Fibroblast of lung (primary cell): ENCODE measurements around the gene ACOD1. TPM values are rescaled to one million over a fixed set of nuclear protein-coding genes. Genes with fewer than 3 reads are reported as not detected.

Source experiments
- DNase-seq, 2 donors: peaks; one replicate each; pipeline versions ENCODE4 v3.0.0 to v3.0.0-alpha.2; 2010; ENCODE audit warnings: low read depth in 2 of 2
- H2AFZ ChIP-seq: 2 replicates; pipeline ENCODE4 v1.5.1; 2012; ENCODE audit warnings: low read length, control low read depth, inconsistent platforms
- H3K27ac ChIP-seq: 2 replicates; pipeline ENCODE4 v1.5.1; 2011; ENCODE audit warnings: low read length, control low read depth; ENCODE audit not compliant: insufficient read depth
- H3K27me3 ChIP-seq: 2 replicates; pipeline ENCODE4 v1.5.1; 2011; ENCODE audit warnings: mild to moderate bottlenecking, low read length; ENCODE audit not compliant: control insufficient read depth, insufficient read depth
- H3K36me3 ChIP-seq: 2 replicates; pipeline ENCODE4 v1.5.1; 2011; ENCODE audit warnings: low read length; ENCODE audit not compliant: control insufficient read depth, insufficient read depth
- H3K4me1 ChIP-seq: 2 replicates; pipeline ENCODE4 v1.5.1; 2011; ENCODE audit warnings: low read length; ENCODE audit not compliant: control insufficient read depth, insufficient read depth; ENCODE audit errors: extremely low read depth
- H3K4me2 ChIP-seq: 2 replicates; pipeline ENCODE4 v1.5.1; 2011; ENCODE audit warnings: low read length, control low read depth; ENCODE audit not compliant: insufficient read depth; ENCODE audit errors: extremely low read depth
- H3K4me3 ChIP-seq, 4 experiments: fragments of 200-600 bp in 1 of 4; sonication (generic) in 1 of 4; replicated peaks in 1 of 4; 2 replicates each; pipeline ENCODE4 v1.5.1; 2011 to 2016; ENCODE audit warnings: low read length in 4 of 4, low read depth in 3 of 4, mild to moderate bottlenecking in 3 of 4, control low read depth in 2 of 4, inconsistent platforms in 1 of 4, mixed read lengths in 1 of 4; ENCODE audit not compliant: insufficient read depth in 1 of 4; ENCODE audit errors: control extremely low read depth in 1 of 4
- H3K79me2 ChIP-seq: 2 replicates; pipeline ENCODE4 v1.5.1; 2012; ENCODE audit warnings: mild to moderate bottlenecking, low read length, inconsistent platforms; ENCODE audit not compliant: control insufficient read depth, insufficient read depth
- H3K9ac ChIP-seq: 2 replicates; pipeline ENCODE4 v1.5.1; 2011; ENCODE audit warnings: mild to moderate bottlenecking, low read length, control low read depth; ENCODE audit not compliant: insufficient read depth
- H3K9me3 ChIP-seq: 2 replicates; pipeline ENCODE4 v1.5.1; 2012; ENCODE audit warnings: low read depth, low read length; ENCODE audit not compliant: control insufficient read depth, insufficient read depth
- H4K20me1 ChIP-seq: 2 replicates; pipeline ENCODE4 v1.5.1; 2011; ENCODE audit warnings: low read length; ENCODE audit not compliant: control insufficient read depth, insufficient read depth; ENCODE audit errors: extremely low read depth
- EZH2 ChIP-seq: IDR thresholded peaks from 2 replicates; pipeline ENCODE4 v1.5.1; 2012; ENCODE audit warnings: low read length, control low read depth, mild to moderate bottlenecking; ENCODE audit errors: missing control alignments
- polyA plus RNA-seq, 2 donors: library from polyadenylated mRNA; depleted of rRNA in 1 of 2; stranded (reverse) in 1 of 2; unstranded in 1 of 2; fragments of >200 nt; gene quantifications; 2 replicates each; pipeline ENCODE4 v1.2.1, GENCODE V29; 2011 to 2012; ENCODE audit warnings: missing spikeins in 1 of 2
- total RNA-seq: library from RNA; depleted of rRNA; stranded (reverse); fragments of >200 nt; gene quantifications from 2 replicates; pipeline ENCODE4 v1.2.1, GENCODE V29; 2014
- TF ChIP-seq, protein P1 (sequence below), 2 donors: IDR thresholded peaks in 1 of 2; conservative IDR thresholded peaks in 1 of 2; 1 replicate in 1 of 2; 2 replicates in 1 of 2; pipeline ENCODE4 v1.5.1; 2011 to 2012; ENCODE audit warnings: low read length in 2 of 2, control low read depth in 1 of 2, inconsistent platforms in 1 of 2, low read depth in 1 of 2, mild to moderate bottlenecking in 1 of 2

The ACOD1 gene
- total and polyA plus RNA-seq, 2 donors (not counting 1 experiment from before 2014, with no cell fraction given), result not detected

DNA sequence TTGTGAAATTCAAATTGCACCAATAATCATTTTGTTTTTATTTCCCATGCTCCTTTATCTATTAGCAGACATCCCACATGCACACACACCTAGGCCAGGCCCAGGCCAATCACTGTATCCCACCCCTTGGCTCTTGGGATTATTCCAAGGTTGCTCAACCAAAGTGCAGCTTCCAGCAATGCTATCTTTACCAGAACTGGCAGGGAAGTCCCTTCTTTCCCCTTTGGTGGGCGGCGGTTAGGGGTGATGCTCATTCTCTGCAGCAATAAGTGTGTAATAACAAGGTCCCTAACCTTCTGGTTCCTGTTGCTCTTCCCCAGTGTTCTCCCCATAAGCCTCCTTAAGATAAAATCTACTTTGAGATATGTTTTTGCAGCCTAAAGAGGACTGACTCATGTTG is 43.8 kb upstream of the ACOD1 start:
- Histone ChIP-seq H3K4me3 (no peak overlapping the region), H3K4me1 (no peaks in the 10 kb centered on the region), H3K4me2 (no peak overlapping the region), H2AFZ (no peak overlapping the region), H3K27me3 (no peaks in the 10 kb centered on the region), H3K79me2 (no peaks in the 10 kb centered on the region), H4K20me1 (no peaks in the 10 kb centered on the region), H3K36me3 (no peaks in the 10 kb centered on the region), H3K9ac (no peak overlapping the region), H3K9me3 (no peaks in the 10 kb centered on the region), H3K27ac (no peak overlapping the region)
- DNase-seq, result no peak
- TF ChIP-seq EZH2, result no peak
- TF ChIP-seq, protein P1, sequence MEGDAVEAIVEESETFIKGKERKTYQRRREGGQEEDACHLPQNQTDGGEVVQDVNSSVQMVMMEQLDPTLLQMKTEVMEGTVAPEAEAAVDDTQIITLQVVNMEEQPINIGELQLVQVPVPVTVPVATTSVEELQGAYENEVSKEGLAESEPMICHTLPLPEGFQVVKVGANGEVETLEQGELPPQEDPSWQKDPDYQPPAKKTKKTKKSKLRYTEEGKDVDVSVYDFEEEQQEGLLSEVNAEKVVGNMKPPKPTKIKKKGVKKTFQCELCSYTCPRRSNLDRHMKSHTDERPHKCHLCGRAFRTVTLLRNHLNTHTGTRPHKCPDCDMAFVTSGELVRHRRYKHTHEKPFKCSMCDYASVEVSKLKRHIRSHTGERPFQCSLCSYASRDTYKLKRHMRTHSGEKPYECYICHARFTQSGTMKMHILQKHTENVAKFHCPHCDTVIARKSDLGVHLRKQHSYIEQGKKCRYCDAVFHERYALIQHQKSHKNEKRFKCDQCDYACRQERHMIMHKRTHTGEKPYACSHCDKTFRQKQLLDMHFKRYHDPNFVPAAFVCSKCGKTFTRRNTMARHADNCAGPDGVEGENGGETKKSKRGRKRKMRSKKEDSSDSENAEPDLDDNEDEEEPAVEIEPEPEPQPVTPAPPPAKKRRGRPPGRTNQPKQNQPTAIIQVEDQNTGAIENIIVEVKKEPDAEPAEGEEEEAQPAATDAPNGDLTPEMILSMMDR (conservative IDR thresholded peaks at IDR 0.05 in 1 of 2, IDR thresholded peaks at IDR 0.05 in 1 of 2; ENCODE audit: low read depth in 1 of 2, low read length in 2 of 2), result no peak

DNA sequence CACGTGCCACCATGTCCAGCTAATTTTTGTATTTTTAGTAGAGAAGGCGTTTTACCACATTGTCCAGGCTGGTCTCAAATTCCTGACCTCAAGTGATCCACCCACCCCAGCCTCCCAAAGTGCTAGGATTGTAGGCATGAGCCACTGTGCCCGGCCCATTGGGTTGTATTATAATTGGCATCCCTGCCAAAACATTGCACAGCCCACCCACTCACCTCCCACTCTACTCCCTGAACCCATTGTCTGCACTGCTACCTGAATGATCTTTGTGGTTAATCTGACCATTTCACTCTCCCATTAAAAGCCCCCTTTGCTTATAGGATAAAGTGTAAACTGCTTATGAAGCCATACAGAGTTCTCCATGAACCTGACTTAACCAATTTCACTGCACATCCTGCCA is 35.8 kb upstream of the ACOD1 start:
- Histone ChIP-seq H3K9me3 (no peaks in the 10 kb centered on the region), H3K27me3 (no peaks in the 10 kb centered on the region), H3K27ac (no peak overlapping the region), H3K79me2 (no peaks in the 10 kb centered on the region), H2AFZ (no peak overlapping the region), H3K9ac (no peak overlapping the region), H3K4me1 (no peaks in the 10 kb centered on the region), H4K20me1 (no peaks in the 10 kb centered on the region), H3K4me3 (no peak overlapping the region), H3K4me2 (no peak overlapping the region), H3K36me3 (no peaks in the 10 kb centered on the region)
- TF ChIP-seq EZH2, result no peak
- TF ChIP-seq, protein P1 (conservative IDR thresholded peaks at IDR 0.05 in 1 of 2, IDR thresholded peaks at IDR 0.05 in 1 of 2; ENCODE audit: low read depth in 1 of 2, low read length in 2 of 2), result no peak
- DNase-seq, result no peak

DNA sequence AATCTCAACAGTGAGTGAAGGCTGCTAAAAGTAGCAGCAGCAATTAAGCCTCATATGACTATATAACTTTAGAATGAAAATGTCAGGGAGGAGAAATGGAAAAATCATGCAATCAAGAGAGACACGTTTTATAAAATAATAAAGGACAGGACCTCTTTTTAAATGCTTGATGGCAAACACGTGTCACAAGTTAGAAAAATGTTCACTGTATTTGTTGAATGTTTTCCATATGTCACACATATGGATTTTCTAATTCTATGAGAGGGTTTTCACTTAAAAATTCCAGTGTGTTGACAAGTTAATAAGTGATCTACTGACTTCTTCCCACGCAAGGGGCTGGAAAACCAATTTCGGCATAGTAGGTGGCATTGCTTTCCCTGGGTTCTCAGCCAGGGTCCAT is 34.4 kb upstream of the ACOD1 start:
- H2AFZ ChIP-seq, result no peak overlapping the region
- H3K27me3 ChIP-seq, result no peaks in the 10 kb centered on the region
- TF ChIP-seq, protein P1 (conservative IDR thresholded peaks at IDR 0.05 in 1 of 2, IDR thresholded peaks at IDR 0.05 in 1 of 2; ENCODE audit: low read depth in 1 of 2, low read length in 2 of 2), result no peak
- no peak for TF ChIP-seq EZH2
- no peak overlapping the region for H3K4me3 ChIP-seq
- H3K36me3 ChIP-seq, result no peaks in the 10 kb centered on the region
- H3K79me2 ChIP-seq, result no peaks in the 10 kb centered on the region
- H3K4me2 ChIP-seq, result no peak overlapping the region
- DNase-seq, result no peak
- H3K4me1 ChIP-seq, result no peaks in the 10 kb centered on the region
- no peaks in the 10 kb centered on the region for H3K9me3 ChIP-seq
- H3K27ac ChIP-seq, result no peak overlapping the region
- no peaks in the 10 kb centered on the region for H4K20me1 ChIP-seq
- H3K9ac ChIP-seq, result no peak overlapping the region
